ENCODE measurements around the gene ARHGDIA.
A peak's percentile ranks its signal among the peaks of the same experiment; 100 is the strongest.
"Not testable (repeated sequence)": the region's sequence is repeated elsewhere in the genome, so short reads cannot be mapped to it uniquely, and the experiment has no call there.

ARHGDIA gene

GRCh38 chr17:81840826-81841778, 30.0 kb downstream of the ARHGDIA start:
- no peak for DNase-seq

GRCh38 chr17:81840059-81840458, 31.1 kb downstream of the ARHGDIA start:
- DNase-seq = not testable (repeated sequence)

DNA sequence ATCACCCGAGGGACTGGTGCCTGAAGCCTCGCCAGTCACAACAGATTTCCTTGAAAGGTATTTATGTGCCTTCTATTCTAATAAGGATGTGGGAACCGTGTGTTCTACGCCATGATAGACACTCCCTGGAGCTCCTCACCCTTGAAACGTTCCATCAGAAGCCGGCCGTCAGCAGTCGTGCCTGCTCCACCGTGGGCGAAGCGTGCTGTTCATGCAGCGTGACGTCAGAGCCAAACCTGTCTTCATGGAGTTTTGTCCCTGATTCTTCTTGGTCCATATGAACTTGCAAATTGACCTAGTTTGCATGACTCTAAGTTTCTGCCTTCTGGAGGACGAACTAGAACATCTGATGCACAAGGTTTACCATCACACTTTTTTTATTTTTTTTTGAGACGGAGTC, 31.8 kb downstream of the ARHGDIA start:
- no peak for DNase-seq

GRCh38 chr17:81838753-81839255, 32.3 kb downstream of the ARHGDIA start:
- no peak for DNase-seq

- no peak for DNase-seq
Observed at GRCh38 chr17:81837641-81838040, 33.5 kb downstream of the ARHGDIA start.

GRCh38 chr17:81834831-81835267, 36.3 kb downstream of the ARHGDIA start, which contains the start of gene PPP1R27:
TSS of gene PPP1R27 (minus strand) at chr17:81835050. CDS start at chr17:81834953, 97 bp downstream.
- DNase-seq = no peak

- DNase-seq = no peak
Observed at GRCh38 chr17:81833921-81834830, 37.0 kb downstream of the ARHGDIA start.

DNA sequence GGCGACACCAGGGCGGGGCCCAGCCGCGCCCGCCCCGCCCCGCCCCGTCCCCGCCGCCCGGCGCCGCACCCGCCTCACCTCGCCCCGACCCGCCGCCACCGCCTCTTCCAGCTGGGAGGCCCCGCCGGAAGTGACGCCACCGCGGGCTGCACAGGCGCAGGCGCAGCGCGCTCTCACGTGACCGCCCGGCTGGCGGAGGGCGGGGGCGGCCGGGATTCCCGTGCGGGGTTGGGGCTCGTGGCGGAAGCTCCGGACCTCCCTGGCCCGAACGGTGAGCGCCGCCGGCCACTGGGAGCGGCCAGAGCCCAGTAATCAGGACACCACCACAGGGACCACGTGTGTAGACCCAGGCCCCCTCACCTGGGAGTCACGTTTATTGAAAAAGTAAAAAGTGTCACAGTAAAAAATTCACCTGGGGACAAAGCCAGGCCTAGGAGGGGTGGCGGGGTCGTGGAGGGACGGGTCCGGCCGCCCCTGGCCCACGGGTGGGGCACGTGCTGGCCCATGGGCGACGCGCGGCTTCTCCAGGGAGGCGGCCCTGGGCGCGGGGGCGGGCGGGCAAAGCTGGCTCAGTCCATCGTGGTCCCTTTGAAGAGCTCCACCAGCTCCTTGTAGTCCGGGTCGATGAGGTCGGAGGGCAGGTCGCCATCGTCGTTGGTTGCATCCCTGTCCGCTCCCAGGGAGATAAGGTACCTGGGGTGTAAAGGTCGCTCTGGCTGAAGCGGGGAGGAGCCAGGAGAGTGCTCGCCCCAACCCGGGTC, 37.8 kb downstream of the ARHGDIA start, which contains the start of gene MCRIP1:
MCRIP1 (minus strand) TSS at position 132 of the 761 bp plus-strand sequence. CDS start 8,785 bp downstream, outside the sequence.
- DNase-seq = peak; percentile 93

DNA sequence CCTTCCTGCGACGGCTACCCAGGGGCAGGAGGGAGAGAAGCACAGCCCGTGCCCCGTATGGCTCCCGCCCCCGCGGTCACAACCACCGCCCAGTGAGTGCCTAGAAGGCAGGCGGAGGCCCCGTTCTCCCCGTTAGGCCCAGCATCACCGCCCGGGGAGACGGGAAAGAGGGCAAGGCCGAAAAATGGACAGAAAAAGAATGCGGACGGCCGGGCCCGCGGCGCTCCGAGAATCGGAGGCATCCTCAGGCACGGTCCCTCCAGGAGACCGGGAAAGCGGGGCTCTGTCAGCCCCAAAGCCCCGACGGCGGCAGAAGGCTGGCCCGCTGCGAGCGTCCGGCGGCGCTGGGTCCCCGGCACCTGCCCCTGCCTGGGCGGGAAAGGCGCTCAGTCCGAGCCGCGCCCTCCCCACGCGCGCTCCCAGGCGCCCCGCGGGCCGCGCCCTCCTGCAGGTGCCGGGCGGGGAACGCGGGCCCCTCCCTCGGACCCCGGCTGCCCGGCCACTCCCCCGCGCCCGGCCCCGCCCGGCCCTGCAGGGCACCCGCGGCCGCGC, 38.5 kb downstream of the ARHGDIA start:
- DNase-seq = no peak

GRCh38 chr17:81831957-81832607, 39.1 kb downstream of the ARHGDIA start:
- DNase-seq = no peak

DNA sequence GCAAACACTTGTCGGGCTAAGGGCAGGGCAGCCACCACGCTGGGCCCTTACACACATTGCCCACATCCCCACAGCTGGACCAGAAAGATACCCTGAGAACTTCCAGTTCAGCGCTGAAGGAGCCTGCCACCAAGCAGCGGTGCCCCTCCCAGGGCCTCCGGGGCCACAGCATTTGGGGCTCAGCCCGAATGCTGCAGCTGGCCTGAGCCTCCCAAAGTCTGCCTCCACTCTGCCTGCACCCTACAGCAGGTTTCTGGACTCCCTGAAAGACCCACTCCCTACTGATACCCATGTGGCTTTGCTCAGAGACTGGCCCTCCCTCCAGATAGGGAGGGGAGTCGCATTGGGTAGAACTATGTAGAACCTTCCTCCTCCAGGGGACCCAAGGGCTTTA, 39.6 kb downstream of the ARHGDIA start:
- no peak for DNase-seq

- no peak for DNase-seq
Observed at GRCh38 chr17:81829858-81830257, 41.3 kb downstream of the ARHGDIA start.

- no peak for DNase-seq
Observed at GRCh38 chr17:81828656-81829055, 42.5 kb downstream of the ARHGDIA start.

DNA sequence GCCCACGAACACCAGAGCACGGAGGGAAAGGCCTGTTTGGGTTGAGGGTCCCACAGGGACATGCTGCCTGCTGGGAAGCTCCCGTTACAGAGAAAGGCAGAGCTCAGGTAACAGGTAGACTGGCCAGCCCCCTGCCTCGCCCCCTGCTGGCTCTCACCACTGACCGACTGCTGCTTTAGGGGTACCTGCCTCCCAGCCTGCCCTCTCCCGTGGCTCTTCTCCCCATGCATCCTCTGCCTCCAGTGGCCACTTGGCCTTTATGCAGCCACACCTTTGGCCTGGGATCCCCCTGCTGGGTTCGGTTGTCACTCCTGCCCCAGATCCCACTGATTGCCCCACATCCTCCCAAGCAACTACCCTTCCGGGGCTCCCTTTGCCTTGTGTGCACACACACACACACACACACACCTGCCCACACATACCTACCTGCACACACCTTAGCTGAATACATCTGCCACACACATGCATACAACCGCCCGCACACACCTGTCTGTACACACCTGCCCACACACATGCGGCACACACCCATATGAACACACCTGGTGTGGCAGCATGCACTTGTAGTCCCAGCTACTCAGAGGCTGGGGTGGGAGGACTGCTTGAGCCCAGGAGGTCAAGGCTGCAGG, 45.2 kb downstream of the ARHGDIA start:
- DNase-seq = no peak

GRCh38 chr17:81824595-81824994, 46.5 kb downstream of the ARHGDIA start:
- no peak for DNase-seq

GRCh38 chr17:81823820-81824550, 47.2 kb downstream of the ARHGDIA start:
- no peak for DNase-seq

- no peak for DNase-seq
Observed at GRCh38 chr17:81822996-81823819, 47.9 kb downstream of the ARHGDIA start.

DNA sequence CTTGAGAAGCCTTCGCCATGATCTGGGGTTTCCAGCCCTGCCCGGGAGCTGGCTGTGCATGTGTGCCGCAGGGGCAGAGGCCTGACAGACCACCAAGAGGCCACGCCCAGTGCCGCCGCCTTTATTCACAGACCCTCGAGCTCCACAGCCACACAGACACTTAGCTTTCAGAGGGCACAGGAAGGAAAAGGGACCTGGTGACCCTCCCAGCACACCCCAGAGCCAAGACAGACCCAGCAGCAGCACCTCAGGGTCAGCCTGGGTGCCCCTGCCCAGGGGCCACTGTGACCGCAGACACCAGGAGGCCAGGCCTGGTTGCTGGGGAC, 48.9 kb downstream of the ARHGDIA start:
- DNase-seq = no peak

DNA sequence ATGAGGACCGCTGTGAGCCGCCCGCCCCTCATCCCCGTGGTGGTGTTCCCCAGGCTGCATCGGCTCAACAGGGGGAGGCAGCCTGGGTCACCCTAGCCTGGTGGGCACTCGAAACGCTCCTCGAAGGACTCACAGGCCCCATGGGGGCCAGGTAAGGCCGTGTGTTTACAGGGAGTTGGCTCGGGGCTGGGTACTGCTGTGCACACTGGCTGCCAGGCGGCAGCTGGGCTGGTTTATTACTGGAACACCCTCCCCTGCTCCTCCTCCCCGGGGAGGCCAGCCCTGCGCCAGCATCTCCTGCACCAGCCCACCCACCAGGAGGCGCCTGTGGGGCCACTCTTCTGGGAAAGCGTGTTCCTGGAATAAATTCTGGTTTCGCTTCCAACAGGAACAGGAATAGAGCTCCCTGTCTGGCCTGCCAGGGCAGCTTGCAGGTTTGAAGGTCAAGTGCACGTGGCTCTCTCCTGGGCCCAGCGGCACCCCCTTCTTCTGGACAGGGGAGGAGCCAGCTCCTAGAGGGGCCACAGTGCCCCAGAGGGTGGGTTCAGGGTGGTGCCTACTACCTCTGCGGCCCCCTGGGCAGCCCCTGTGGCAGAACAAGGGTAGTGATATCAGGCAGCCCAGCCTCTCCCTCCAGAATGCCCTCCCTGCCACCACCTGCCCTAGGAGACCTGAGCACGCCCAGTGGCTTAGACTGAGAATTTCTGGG, 49.4 kb downstream of the ARHGDIA start:
- DNase-seq = peak; percentile 38

Data from midbrain (tissue), 1 donor.